ENCODE measurements around the gene PSKH1. TPM values are rescaled to one million over a fixed set of nuclear protein-coding genes. Genes with fewer than 3 reads are reported as not detected.

Gene PSKH1
- total RNA-seq, 1 donor from 2014 or later, result 15.5 TPM

- H3K4me3 ChIP-seq (ENCODE audit: low read depth, low read length), result no peak overlapping the region
- H3K27me3 ChIP-seq (ENCODE audit: control insufficient read depth, insufficient read depth, low read length), result no peaks in the 10 kb centered on the region
- DNase-seq (ENCODE audit: low read depth) (no peak), FAIRE-seq (no peak)
- peaks cover 55% of the 10 kb centered on the region for H3K36me3 ChIP-seq (ENCODE audit: control insufficient read depth, insufficient read depth, low read length)
- TF ChIP-seq, protein P1, sequence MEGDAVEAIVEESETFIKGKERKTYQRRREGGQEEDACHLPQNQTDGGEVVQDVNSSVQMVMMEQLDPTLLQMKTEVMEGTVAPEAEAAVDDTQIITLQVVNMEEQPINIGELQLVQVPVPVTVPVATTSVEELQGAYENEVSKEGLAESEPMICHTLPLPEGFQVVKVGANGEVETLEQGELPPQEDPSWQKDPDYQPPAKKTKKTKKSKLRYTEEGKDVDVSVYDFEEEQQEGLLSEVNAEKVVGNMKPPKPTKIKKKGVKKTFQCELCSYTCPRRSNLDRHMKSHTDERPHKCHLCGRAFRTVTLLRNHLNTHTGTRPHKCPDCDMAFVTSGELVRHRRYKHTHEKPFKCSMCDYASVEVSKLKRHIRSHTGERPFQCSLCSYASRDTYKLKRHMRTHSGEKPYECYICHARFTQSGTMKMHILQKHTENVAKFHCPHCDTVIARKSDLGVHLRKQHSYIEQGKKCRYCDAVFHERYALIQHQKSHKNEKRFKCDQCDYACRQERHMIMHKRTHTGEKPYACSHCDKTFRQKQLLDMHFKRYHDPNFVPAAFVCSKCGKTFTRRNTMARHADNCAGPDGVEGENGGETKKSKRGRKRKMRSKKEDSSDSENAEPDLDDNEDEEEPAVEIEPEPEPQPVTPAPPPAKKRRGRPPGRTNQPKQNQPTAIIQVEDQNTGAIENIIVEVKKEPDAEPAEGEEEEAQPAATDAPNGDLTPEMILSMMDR (IDR thresholded peaks at IDR 0.05; ENCODE audit: insufficient read depth, low read length, severe bottlenecking), result no peak
These were observed 60.8 kb downstream of the PSKH1 start for GRCh38 chr16:67953641-67954375.

- TF ChIP-seq, protein P1 (IDR thresholded peaks at IDR 0.05; ENCODE audit: insufficient read depth, low read length, severe bottlenecking), result no peak
- FAIRE-seq (peak; percentile 13), DNase-seq (ENCODE audit: low read depth) (no peak)
- Histone ChIP-seq H3K27me3 (ENCODE audit: control insufficient read depth, insufficient read depth, low read length) (no peaks in the 10 kb centered on the region), H3K36me3 (ENCODE audit: control insufficient read depth, insufficient read depth, low read length) (peaks cover 61% of the 10 kb centered on the region), H3K4me3 (ENCODE audit: low read depth, low read length) (no peak overlapping the region)
These were observed 61.6 kb downstream of the PSKH1 start for GRCh38 chr16:67954421-67955196.

GRCh38 chr16:67957622-67958021 is 64.6 kb downstream of the PSKH1 start:
- Histone ChIP-seq H3K4me3 (ENCODE audit: low read depth, low read length) (no peak overlapping the region), H3K27me3 (ENCODE audit: control insufficient read depth, insufficient read depth, low read length) (no peaks in the 10 kb centered on the region), H3K36me3 (ENCODE audit: control insufficient read depth, insufficient read depth, low read length) (peaks cover 50% of the 10 kb centered on the region)
- DNase-seq (ENCODE audit: low read depth) (no peak), FAIRE-seq (no peak)
- TF ChIP-seq, protein P1 (IDR thresholded peaks at IDR 0.05; ENCODE audit: insufficient read depth, low read length, severe bottlenecking), result no peak

DNA sequence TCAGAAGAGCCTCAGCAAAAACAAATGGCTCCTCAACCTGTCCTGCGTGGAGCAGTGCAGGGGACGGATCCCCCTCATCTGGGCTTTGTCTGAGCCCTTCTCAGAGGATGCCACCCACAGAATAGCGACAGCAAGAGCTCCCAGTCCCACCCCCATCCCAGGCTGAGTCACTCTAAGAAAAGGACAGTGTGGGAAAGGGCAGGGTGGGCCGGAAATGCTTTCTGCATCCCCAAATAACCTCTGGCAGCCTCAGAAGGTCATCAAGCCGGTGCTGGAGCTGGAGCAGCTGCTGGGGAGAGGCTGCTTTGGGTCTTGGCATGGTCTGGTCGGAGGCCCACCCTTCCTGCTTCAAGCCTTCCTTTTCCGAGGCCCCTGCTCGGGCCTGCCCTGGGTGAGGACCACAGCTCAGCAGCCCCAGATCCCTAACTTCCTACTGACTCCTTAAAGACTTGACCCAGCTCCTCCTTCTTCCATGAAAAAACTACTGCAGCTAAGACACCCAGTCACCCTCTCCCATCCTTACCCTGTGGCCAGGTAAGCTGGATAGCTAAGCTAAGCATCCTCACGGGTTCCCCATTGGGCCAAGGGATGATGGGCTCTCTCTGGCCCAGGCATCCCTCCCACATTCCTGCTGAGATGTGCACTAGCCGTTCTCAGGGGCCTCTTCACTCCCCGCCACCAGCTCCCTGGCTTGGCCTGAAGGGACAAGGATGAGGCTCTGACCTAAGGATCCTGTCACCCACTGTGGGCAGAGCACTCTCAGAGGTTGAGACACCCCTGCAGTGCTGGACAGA is 66.7 kb downstream of the PSKH1 start:
- FAIRE-seq (no peak), DNase-seq (ENCODE audit: low read depth) (no peak)
- Histone ChIP-seq H3K36me3 (ENCODE audit: control insufficient read depth, insufficient read depth, low read length) (peaks cover 51% of the 10 kb centered on the region), H3K27me3 (ENCODE audit: control insufficient read depth, insufficient read depth, low read length) (no peaks in the 10 kb centered on the region), H3K4me3 (ENCODE audit: low read depth, low read length) (no peak overlapping the region)
- TF ChIP-seq, protein P1 (IDR thresholded peaks at IDR 0.05; ENCODE audit: insufficient read depth, low read length, severe bottlenecking), result no peak

DNA sequence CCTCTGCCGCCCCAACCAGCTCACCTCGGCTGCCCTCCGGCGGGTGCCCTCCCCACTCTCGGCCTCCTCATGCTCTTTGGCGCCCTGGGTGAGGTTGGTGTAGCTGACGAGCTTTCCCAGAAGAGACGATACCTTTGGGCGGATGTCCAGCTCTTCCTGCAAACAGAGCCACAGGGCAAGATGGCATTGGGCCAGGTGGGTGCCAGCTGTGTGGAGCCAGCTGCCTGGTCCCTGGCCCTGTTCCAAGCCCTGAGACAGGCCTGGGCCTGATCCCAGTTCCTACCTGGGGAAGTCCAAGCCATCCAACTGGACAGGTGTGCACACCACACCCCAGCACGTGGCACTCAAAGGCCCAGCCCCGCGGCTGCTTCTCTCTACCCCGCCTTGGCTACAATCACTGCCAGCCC is 68.5 kb downstream of the PSKH1 start:
- DNase-seq (ENCODE audit: low read depth) (peak; percentile 97), FAIRE-seq (peak; percentile 80)
- H3K36me3 ChIP-seq (ENCODE audit: control insufficient read depth, insufficient read depth, low read length), result peaks cover 45% of the 10 kb centered on the region
- H3K27me3 ChIP-seq (ENCODE audit: control insufficient read depth, insufficient read depth, low read length), result no peaks in the 10 kb centered on the region
- no peak overlapping the region for H3K4me3 ChIP-seq (ENCODE audit: low read depth, low read length)
- TF ChIP-seq, protein P1 (IDR thresholded peaks at IDR 0.05; ENCODE audit: insufficient read depth, low read length, severe bottlenecking), result no peak
